Epidermal melanocyte (primary cell): Measurements from ENCODE around the gene PRH1.

Experiments
- DNase-seq: peaks from one replicate; pipeline ENCODE4 v3.0.0; 2011; ENCODE audit warnings: low spot score; ENCODE audit not compliant: insufficient read length

The PRH1 gene

GRCh38 chr12:10842862-10843261 is 41.2 kb downstream of the PRH1 start:
- no peak for DNase-seq

- no peak for DNase-seq
These were observed 45.6 kb downstream of the PRH1 start for GRCh38 chr12:10838461-10838860.
